IMR-90 (cell line): ENCODE results near the gene MAN1C1.

Experiments used
- CTCF ChIP-seq: conservative IDR thresholded peaks from 2 replicates; pipeline ENCODE4 v1.5.1; 2012; ENCODE audit warnings: mild to moderate bottlenecking, low read depth, low read length, improper control_type of control experiment
- NFE2L2 ChIP-seq: fragments of 150-350 bp; IDR thresholded peaks from 2 replicates; pipeline ENCODE4 v1.6.1; 2016; ENCODE audit warnings: low read depth, mild to moderate bottlenecking, low read length
- POLR2A ChIP-seq: IDR thresholded peaks from 2 replicates; pipeline ENCODE4 v1.6.1; 2012; ENCODE audit warnings: mild to moderate bottlenecking, low read depth, low read length
- RCOR1 ChIP-seq: IDR thresholded peaks from 2 replicates; pipeline ENCODE4 v1.6.1; 2012; ENCODE audit warnings: mild to moderate bottlenecking, low read length, improper control_type of control experiment; ENCODE audit not compliant: insufficient replicate concordance

GRCh38 chr1:25684216-25684965 is 67.8 kb downstream of the MAN1C1 start:
- no peak for TF ChIP-seq CTCF
- TF ChIP-seq POLR2A, result no peak
- peak; percentile 20 for TF ChIP-seq RCOR1
- TF ChIP-seq NFE2L2, result no peak
